ENCODE results near the gene MICAL2.

GRCh38 chr11:12291766-12292165 lies 181.4 kb downstream of the MICAL2 start:
- TF ChIP-seq, protein P1, sequence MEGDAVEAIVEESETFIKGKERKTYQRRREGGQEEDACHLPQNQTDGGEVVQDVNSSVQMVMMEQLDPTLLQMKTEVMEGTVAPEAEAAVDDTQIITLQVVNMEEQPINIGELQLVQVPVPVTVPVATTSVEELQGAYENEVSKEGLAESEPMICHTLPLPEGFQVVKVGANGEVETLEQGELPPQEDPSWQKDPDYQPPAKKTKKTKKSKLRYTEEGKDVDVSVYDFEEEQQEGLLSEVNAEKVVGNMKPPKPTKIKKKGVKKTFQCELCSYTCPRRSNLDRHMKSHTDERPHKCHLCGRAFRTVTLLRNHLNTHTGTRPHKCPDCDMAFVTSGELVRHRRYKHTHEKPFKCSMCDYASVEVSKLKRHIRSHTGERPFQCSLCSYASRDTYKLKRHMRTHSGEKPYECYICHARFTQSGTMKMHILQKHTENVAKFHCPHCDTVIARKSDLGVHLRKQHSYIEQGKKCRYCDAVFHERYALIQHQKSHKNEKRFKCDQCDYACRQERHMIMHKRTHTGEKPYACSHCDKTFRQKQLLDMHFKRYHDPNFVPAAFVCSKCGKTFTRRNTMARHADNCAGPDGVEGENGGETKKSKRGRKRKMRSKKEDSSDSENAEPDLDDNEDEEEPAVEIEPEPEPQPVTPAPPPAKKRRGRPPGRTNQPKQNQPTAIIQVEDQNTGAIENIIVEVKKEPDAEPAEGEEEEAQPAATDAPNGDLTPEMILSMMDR (IDR thresholded peaks at IDR 0.05) = no peak
- TF ChIP-seq POLR2A (IDR thresholded peaks at IDR 0.05) = no peak
